Ovary (tissue), 9 donors: Measurements from ENCODE around the gene DERA. TPM values are rescaled to one million over a fixed set of nuclear protein-coding genes. Genes with fewer than 3 reads are reported as not detected.
"Not testable (repeated sequence)": the region's sequence is repeated elsewhere in the genome, so short reads cannot be mapped to it uniquely, and the experiment has no call there.

Experiments
- DNase-seq, 5 donors: peaks; one replicate each; pipeline ENCODE4 v3.0.0-alpha.2; 2019 to 2020
- H3K27ac ChIP-seq, 2 donors: fragments of 200-600 bp; one replicate each; pipeline versions ENCODE4 v1.5.1 to v1.8.0; 2019 to 2022
- H3K27me3 ChIP-seq: fragments of 200-600 bp; one replicate; pipeline ENCODE4 v1.8.0; 2022
- H3K36me3 ChIP-seq: fragments of 200-600 bp; sonication (generic); one replicate; pipeline ENCODE4 v1.5.1; 2019
- H3K4me1 ChIP-seq: one replicate; pipeline ENCODE4 v1.8.1; 2013; ENCODE audit warnings: mild to moderate bottlenecking, moderate library complexity; ENCODE audit not compliant: insufficient read depth
- H3K4me3 ChIP-seq: fragments of 200-600 bp; sonication (generic); one replicate; pipeline ENCODE4 v1.5.1; 2017
- H3K9me3 ChIP-seq, 2 donors: fragments of 200-600 bp in 1 of 2; sonication (generic) in 1 of 2; one replicate each; pipeline versions ENCODE4 v1.5.1 to v1.8.1; 2013 to 2019; ENCODE audit warnings: mild to moderate bottlenecking in 1 of 2, moderate library complexity in 1 of 2
- EP300 ChIP-seq: sonication (generic); formaldehyde crosslinking; IDR thresholded peaks from one replicate; pipeline ENCODE4 v1.6.1; 2017; ENCODE audit warnings: antibody characterized with exemption
- POLR2A ChIP-seq: fragments of 450-650 bp; IDR thresholded peaks from one replicate; pipeline ENCODE4 v1.6.1; 2017; ENCODE audit warnings: antibody characterized with exemption, mild to moderate bottlenecking, moderate library complexity
- WGBS, 3 donors: extraction: QIAGEN DNeasy Blood & Tissue Kit in 1 of 3; methylation state at CpG; one replicate each; pipeline versions ENCODE4 v1.1.5 to v1.1.7; 2013 to 2017; 5-methylcytosine and 5-hydroxymethylcytosine counted together
- intact Hi-C, 4 donors: fragments of 100-400 bp; cut with DNase I; formaldehyde crosslinking; loops; one replicate each; pipeline versions ENCODE4 v1.11.0 to v1.15.1; 2022 to 2023
- polyA plus RNA-seq, 2 donors: library from polyadenylated mRNA; stranded (reverse); fragments of 200-250 nt in 1 of 2; fragments of 350-450 nt in 1 of 2; fragmentation: Illumina TruSeq in 1 of 2; extraction: RNeasy Lipid Tissue Mini Kit (QIAGEN cat#74804) in 1 of 2; gene quantifications; one replicate each; pipeline ENCODE4 v1.2.3, GENCODE V29; 2013 to 2014
- total RNA-seq, 7 donors: library from RNA; depleted of rRNA in 2 of 7; stranded (reverse); fragments of >200 nt in 2 of 7; fragmentation: NEBNext Ultra II Directional in 3 of 7; extraction: Animal tissue kit (Norgen Biotek cat#: 25700) in 3 of 7; gene quantifications; one replicate each; pipeline versions ENCODE4 v1.1.0 to v1.2.4, GENCODE V29; 2016 to 2023
- TF ChIP-seq, protein P1 (sequence below), 3 donors: fragments of 450-650 bp in 2 of 3; fragments of 200-600 bp in 1 of 3; IDR thresholded peaks; one replicate each; pipeline versions ENCODE4 v1.5.1 to v1.8.0; 2016 to 2022; ENCODE audit warnings: antibody characterized with exemption in 3 of 3, mild to moderate bottlenecking in 1 of 3
- donor health status: DM: no; HTN: no; CAD: no; lungs with moderate emphysema.
- donor health status: DM: no; HTN: no; CAD: no.
- donor health status: Bipolar disorder and iron deficiency.
- donor health status: DM: yes; HTN: yes; CAD: no.
- donor health status: DM: no; HTN: no; CAD: no.
- donor health status: DM: yes; HTN: yes; CAD: no.

DERA gene
- total and polyA plus RNA-seq, 9 donors: 8.1 to 27.7 (median 12.0) TPM

GRCh38 chr12:15910468-15910863 is 666 bp upstream of the DERA start:
- intact Hi-C loops: no loop called here

GRCh38 chr12:15911931-15912330 is 799 bp downstream of the DERA start:
- 12 to 27% (median 16%) methylated on average over 3 to 5 of the region's 5 CpGs for WGBS, 3 donors
- H3K9me3 ChIP-seq, H3K4me1 ChIP-seq, intact Hi-C loops, DNase-seq, H3K36me3 ChIP-seq, H3K27me3 ChIP-seq, H3K27ac ChIP-seq: not testable (repeated sequence)
- H3K4me3 ChIP-seq: peak overlapping the region; percentile 60

More at GRCh38 chr12:15910468-15910863, 666 bp upstream of the DERA start:
- DNase-seq: no peak
- TF ChIP-seq POLR2A (no peak), EP300 (no peak)
- TF ChIP-seq, protein P1, sequence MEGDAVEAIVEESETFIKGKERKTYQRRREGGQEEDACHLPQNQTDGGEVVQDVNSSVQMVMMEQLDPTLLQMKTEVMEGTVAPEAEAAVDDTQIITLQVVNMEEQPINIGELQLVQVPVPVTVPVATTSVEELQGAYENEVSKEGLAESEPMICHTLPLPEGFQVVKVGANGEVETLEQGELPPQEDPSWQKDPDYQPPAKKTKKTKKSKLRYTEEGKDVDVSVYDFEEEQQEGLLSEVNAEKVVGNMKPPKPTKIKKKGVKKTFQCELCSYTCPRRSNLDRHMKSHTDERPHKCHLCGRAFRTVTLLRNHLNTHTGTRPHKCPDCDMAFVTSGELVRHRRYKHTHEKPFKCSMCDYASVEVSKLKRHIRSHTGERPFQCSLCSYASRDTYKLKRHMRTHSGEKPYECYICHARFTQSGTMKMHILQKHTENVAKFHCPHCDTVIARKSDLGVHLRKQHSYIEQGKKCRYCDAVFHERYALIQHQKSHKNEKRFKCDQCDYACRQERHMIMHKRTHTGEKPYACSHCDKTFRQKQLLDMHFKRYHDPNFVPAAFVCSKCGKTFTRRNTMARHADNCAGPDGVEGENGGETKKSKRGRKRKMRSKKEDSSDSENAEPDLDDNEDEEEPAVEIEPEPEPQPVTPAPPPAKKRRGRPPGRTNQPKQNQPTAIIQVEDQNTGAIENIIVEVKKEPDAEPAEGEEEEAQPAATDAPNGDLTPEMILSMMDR (IDR thresholded peaks at IDR 0.05): no peak
- Histone ChIP-seq H3K4me3 (no peak overlapping the region), H3K4me1 (no peaks in the 10 kb centered on the region), H3K27ac (no peak overlapping the region), H3K9me3 (no peaks in the 10 kb centered on the region), H3K27me3 (no peaks in the 10 kb centered on the region), H3K36me3 (no peaks in the 10 kb centered on the region)
- 74 to 78% (median 74%) methylated on average over 5 of the region's 5 CpGs for WGBS, 3 donors

DNA sequence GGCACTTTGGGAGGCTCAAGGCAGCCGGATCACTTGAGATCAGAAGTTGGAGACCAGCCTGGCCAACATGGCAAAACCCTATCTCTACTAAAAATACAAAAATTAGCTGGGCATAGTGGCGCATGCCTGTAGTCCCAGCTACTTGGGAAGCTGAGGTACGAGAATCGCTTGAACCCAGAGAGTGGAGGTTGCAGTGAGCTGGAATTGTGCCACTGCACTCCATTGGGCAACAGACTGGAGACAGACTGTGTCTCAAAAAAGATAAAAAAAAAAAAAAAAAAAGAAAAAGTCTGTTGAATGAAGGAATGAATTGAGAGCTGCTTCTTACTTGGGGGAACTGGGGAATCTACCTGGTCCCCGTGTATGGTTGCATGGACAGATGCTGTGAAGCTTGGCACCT is 3.0 kb downstream of the DERA start:
- H3K27me3 ChIP-seq, H3K4me3 ChIP-seq, H3K9me3 ChIP-seq, intact Hi-C loops, H3K27ac ChIP-seq, DNase-seq, H3K36me3 ChIP-seq, H3K4me1 ChIP-seq: not testable (repeated sequence)
- 92 to 98% (median 97%) methylated on average over 5 of the region's 5 CpGs for WGBS, 3 donors

DNA sequence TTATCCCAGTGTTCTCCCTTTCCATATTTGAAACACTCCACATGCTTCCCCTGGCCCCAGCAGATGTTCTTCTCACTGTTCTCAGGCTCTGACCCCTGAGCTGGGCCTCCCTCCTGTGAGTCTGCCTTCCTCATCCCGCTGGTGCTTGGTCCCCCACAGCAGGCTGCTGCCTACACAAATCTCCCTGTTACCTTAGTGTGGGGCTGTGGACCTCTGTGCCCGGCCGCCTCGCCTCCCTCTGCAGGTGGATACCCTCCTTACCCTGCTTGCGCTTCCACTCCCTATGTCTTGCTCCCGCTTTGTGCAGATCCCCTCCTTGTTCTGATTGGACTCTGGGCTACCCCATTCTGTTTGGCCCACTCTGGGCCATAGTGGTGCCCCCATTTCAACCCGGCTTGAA is 6.9 kb downstream of the DERA start:
- Histone ChIP-seq H3K9me3 (no peaks in the 10 kb centered on the region), H3K27ac (no peak overlapping the region), H3K36me3 (no peaks in the 10 kb centered on the region), H3K27me3 (no peaks in the 10 kb centered on the region), H3K4me1 (no peaks in the 10 kb centered on the region), H3K4me3 (no peak overlapping the region)
- intact Hi-C loops: no loop called here
- DNase-seq: no peak
- no peak for TF ChIP-seq POLR2A
- WGBS, 3 donors: 88 to 95% (median 93%) methylated on average over 7 of the region's 7 CpGs

DNA sequence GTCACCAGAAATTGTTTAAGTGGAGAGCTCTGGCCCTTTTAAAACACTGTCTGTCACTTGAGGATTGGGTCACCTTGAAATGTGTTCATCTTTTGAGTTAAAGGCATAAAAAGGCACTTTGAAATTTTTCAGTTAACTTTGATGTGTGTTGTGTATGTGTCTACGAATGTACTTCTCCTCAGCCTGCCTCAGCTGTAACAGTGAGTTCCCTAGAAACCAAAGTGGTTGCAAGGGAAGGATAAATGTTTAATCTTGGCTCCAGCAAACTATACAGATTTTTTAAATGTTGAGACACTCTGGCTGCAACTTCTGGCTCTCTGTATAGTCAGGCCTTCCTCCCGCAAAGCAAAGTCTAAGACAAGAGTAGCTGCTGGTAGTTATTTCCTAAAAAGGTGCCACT is 8.3 kb downstream of the DERA start:
- intact Hi-C loops: no loop called here
- WGBS, 3 donors: 76 to 86% (median 85%) methylated on average over 2 of the region's 2 CpGs
- TF ChIP-seq POLR2A (no peak), EP300 (no peak)
- TF ChIP-seq, protein P1 (IDR thresholded peaks at IDR 0.05): no peak
- H3K27ac ChIP-seq: no peak overlapping the region
- no peak overlapping the region for H3K4me3 ChIP-seq
- no peaks in the 10 kb centered on the region for H3K36me3 ChIP-seq
- no peaks in the 10 kb centered on the region for H3K4me1 ChIP-seq
- no peaks in the 10 kb centered on the region for H3K9me3 ChIP-seq
- H3K27me3 ChIP-seq: no peaks in the 10 kb centered on the region
- no peak for DNase-seq

DNA sequence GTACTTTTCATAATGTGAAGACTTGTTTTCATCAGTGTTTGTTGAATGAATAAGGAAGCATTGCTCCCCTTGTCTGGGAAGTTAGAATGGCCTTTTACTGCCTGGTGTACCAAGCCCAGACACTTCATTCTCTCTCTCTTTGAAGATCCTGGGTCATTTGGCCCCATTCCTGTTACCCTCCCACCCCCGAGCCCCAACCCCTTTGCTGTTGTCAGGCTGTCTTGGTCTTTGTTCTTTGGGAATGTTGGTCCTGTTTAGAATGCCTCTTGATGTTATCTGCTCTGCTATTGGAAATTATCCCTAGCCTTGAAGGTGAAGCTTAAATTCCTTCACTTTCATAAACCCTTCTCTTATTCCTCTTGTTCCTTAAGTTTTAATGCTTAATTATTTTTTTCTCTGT is 13.8 kb downstream of the DERA start:
- no peaks in the 10 kb centered on the region for H3K36me3 ChIP-seq
- no peak for DNase-seq
- no peaks in the 10 kb centered on the region for H3K4me1 ChIP-seq
- H3K4me3 ChIP-seq: no peak overlapping the region
- intact Hi-C loops: no loop called here
- no peaks in the 10 kb centered on the region for H3K27me3 ChIP-seq
- 80 to 82% (median 80%) methylated on average over 1 of the region's 1 CpG for WGBS, 3 donors
- TF ChIP-seq EP300 (no peak), POLR2A (no peak)
- TF ChIP-seq, protein P1 (IDR thresholded peaks at IDR 0.05): no peak
- no peak overlapping the region for H3K27ac ChIP-seq
- no peaks in the 10 kb centered on the region for H3K9me3 ChIP-seq
